ENCODE measurements around the gene DMRTA2. TPM values are rescaled to one million over a fixed set of nuclear protein-coding genes. Genes with fewer than 3 reads are reported as not detected.

DMRTA2 gene
- total and polyA plus RNA-seq, 2 of the 4 experiments (the other 2 are of a cell fraction) = 0.02 TPM; not detected in 1

DNA sequence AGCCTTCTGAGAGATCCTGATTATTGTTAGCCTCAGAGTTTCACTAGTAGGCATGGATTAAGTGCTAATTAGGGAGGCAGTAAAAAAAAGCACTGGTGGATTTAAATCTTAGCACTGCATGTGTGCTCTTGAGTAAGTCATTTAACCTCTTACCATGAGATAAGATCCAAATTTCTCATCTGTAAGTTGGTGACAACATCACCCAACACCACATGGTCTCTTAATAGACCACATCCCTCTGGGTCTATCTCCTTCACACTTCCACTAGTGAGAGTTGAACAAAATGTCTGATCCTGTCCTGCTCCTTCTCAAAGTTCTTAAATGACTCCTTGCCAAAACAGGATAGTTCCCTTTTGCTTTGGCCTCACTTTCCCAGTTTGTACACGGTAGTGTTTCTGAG lies 29.5 kb upstream of the DMRTA2 start:
- Histone ChIP-seq H2AK5ac (ENCODE audit: low read depth, low read length) (no peak overlapping the region), H3K4me1 (ENCODE audit: control insufficient read depth, insufficient read depth, low read length) (no peaks in the 10 kb centered on the region), H3K27me3 (ENCODE audit: control insufficient read depth, insufficient read depth, low read length) (no peaks in the 10 kb centered on the region), H3K4me3 (ENCODE audit: insufficient read depth, low read depth, low read length) (no peak overlapping the region), H2BK5ac (ENCODE audit: low read depth, low read length, poor library complexity, severe bottlenecking) (no peak overlapping the region), H3K23ac (ENCODE audit: low read depth, low read length) (no peak overlapping the region), H4K5ac (ENCODE audit: low read depth, low read length) (no peak overlapping the region), H4K91ac (ENCODE audit: insufficient read depth, low read depth, low read length) (no peak overlapping the region), H2AFZ (replicated peaks; ENCODE audit: low read length, poor library complexity) (no peak overlapping the region), H3K14ac (replicated peaks; ENCODE audit: low read depth, low read length) (no peak overlapping the region), H3K9ac (ENCODE audit: low read depth, low read length) (no peak overlapping the region), H2BK120ac (ENCODE audit: low read depth, low read length) (no peak overlapping the region), H3K9me3 (ENCODE audit: control insufficient read depth, insufficient read depth, low read length) (no peaks in the 10 kb centered on the region), H2BK20ac (ENCODE audit: low read depth, low read length) (no peak overlapping the region), H3K27ac (ENCODE audit: insufficient read depth, low read length) (no peak overlapping the region), H4K8ac (ENCODE audit: low read depth in 2 of 2, low read length in 2 of 2) (no peak overlapping the region), H2BK15ac (ENCODE audit: low read depth, low read length) (no peak overlapping the region), H4K20me1 (ENCODE audit: insufficient read depth, low read length) (no peaks in the 10 kb centered on the region), H3K79me1 (ENCODE audit: low read depth in 1 of 2, low read length in 2 of 2) (no peaks in the 10 kb centered on the region), H3K18ac (ENCODE audit: low read depth, low read length) (no peak overlapping the region), H3K36me3 (ENCODE audit: control insufficient read depth, insufficient read depth, low read length) (no peaks in the 10 kb centered on the region), H2AK9ac (replicated peaks; ENCODE audit: low read depth, low read length, poor library complexity) (no peak overlapping the region), H3K56ac (ENCODE audit: extremely low read depth, insufficient read depth, low read length) (no peak overlapping the region), H3K4ac (ENCODE audit: low read depth, low read length) (no peak overlapping the region), H3K9me1 (ENCODE audit: insufficient read depth, low read length) (no peaks in the 10 kb centered on the region; the same call in 1 of the 2 replicates), H3K4me2 (ENCODE audit: low read depth, low read length) (no peak overlapping the region)
- CTCF ChIA-PET = no interaction called here
- WGBS, 2 experiments (ENCODE audit: extremely low coverage in 2 of 2, insufficient read length in 1 of 2) = no CpG with 5 or more reads among the region's 1 CpG
- ATAC-seq (ENCODE audit: low read depth) (no peak), DNase-seq (no peak)
- in situ Hi-C loops (cut with MboI; ENCODE audit: low sequenced_read_pairs) = no loop called here
- TF ChIP-seq CEBPB (IDR thresholded peaks at IDR 0.05; ENCODE audit: low read depth, low read length) (no peak), POLR2A (IDR thresholded peaks at IDR 0.05; ENCODE audit: low read depth, low read length) (no peak), ELK1 (IDR thresholded peaks at IDR 0.05; ENCODE audit: borderline replicate concordance, low read depth, low read length) (no peak), USF2 (IDR thresholded peaks at IDR 0.05; ENCODE audit: low read depth, low read length) (no peak), MAZ (IDR thresholded peaks at IDR 0.05; ENCODE audit: borderline replicate concordance, low read depth, low read length) (no peak)
- dilution Hi-C loops (cut with HindIII; ENCODE audit: low sequenced_read_pairs, unreplicated experiment) = no loop called here
- intact Hi-C loops (cut with micrococcal nuclease) = no loop called here
- POLR2A ChIA-PET (ENCODE audit: unreplicated experiment) = no interaction called here
- BruUV-seq (replicated peaks) = no TSS peak

Measured in IMR-90 (cell line).